GM10266 (cell line): ENCODE measurements around the gene RPTOR.

Experiments
- DNase-seq: peaks from one replicate; pipeline ENCODE4 v3.0.0; 2012; ENCODE audit errors: extremely low spot score
- TF ChIP-seq, protein P1 (sequence below): IDR thresholded peaks from 2 replicates; pipeline ENCODE4 v1.5.1; 2012; ENCODE audit warnings: mild to moderate bottlenecking, low read depth; ENCODE audit not compliant: control insufficient read depth, insufficient read depth; ENCODE audit errors: missing control alignments

The RPTOR gene

DNA sequence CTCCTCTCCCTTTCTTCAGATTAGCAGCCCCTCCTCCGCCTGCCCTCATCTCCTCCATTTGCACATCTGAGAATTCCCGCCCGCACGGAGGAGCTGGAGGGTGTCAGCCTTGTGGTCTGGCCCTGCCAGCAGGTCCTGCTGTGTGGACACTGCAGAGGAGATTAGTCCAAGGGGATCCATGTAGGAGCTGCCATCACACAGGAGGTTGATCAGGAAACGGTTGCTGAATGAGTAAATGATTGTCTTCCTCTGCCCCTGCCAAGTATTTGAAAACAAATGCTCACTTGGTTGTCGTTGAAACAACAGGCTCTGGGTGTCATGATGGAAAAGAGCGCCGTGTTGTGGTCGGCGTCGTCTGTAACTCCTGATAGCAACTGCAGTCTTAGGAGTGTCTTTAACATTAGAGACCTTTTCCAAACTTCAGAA is 383.2 kb downstream of the RPTOR start:
- TF ChIP-seq, protein P1, sequence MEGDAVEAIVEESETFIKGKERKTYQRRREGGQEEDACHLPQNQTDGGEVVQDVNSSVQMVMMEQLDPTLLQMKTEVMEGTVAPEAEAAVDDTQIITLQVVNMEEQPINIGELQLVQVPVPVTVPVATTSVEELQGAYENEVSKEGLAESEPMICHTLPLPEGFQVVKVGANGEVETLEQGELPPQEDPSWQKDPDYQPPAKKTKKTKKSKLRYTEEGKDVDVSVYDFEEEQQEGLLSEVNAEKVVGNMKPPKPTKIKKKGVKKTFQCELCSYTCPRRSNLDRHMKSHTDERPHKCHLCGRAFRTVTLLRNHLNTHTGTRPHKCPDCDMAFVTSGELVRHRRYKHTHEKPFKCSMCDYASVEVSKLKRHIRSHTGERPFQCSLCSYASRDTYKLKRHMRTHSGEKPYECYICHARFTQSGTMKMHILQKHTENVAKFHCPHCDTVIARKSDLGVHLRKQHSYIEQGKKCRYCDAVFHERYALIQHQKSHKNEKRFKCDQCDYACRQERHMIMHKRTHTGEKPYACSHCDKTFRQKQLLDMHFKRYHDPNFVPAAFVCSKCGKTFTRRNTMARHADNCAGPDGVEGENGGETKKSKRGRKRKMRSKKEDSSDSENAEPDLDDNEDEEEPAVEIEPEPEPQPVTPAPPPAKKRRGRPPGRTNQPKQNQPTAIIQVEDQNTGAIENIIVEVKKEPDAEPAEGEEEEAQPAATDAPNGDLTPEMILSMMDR = no peak
- DNase-seq = no peak

DNA sequence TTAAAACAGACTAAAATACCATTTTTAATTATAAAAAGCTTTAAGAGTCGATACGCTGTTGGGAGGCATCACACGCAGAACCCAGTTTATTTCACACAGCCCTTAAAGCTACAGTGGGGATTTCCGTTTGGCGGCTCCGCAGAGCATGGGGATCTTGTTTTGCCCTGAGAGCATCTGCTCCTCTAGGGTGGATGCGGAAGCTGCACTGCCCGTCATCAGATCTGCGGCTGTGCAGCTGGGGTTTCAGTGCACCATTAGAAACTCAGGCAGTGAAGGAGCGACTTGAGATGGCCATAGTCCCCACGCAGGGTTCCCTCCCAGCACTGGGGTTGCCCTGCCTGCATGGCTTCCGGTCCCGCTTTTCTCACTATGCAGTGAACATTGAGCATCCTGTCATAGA is 384.8 kb downstream of the RPTOR start:
- TF ChIP-seq, protein P1 = no peak
- DNase-seq = no peak

DNA sequence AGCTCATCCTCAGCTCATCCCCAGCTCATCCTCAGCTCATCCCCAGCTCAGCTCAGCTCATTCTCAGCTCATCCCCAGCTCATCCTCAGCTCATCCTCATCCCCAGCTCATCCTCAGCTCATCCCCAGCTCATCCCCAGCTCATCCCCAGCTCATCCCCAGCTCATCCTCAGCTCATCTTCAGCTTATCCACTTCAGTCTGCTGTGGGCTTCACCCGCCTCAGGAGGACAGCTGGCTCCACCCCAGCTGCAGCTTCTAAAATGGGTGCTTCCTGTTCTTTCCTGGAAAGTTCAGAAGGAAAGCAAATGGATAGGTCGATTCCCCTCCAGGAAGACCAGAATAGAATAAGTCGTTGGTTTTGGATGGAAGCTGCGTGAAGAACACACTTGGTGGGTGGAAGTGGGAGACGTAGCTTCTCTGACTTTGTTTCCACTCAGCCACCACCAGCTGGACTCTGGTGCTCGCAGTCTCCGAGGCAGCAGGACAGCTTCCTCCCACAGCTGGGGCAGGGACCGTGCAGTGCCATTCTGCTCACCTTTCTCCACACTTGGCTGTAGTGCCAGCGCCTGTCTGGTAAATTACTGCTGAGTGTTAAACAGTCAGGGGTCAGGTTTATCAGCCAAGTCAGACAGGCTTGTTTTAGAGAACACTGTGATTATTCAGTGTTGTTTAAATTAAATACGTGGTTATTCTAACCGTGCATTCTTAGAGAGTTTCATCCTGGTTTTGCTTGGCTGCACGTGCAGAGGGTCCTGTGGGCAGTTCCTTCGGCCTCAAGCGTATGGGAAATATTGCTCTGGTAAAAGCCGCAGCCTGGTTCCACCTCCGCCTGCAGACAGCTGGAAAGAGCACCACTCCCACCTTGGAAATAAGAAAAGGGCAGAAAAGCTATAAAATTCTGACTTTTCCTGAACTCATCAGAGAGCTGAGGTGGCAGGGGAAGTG is 386.0 kb downstream of the RPTOR start:
- DNase-seq = no peak
- TF ChIP-seq, protein P1 = no peak

- TF ChIP-seq, protein P1 = no peak
- DNase-seq = no peak
Observed at GRCh38 chr17:80931421-80932265, 387.0 kb downstream of the RPTOR start.

GRCh38 chr17:80935526-80935925 is 390.9 kb downstream of the RPTOR start:
- TF ChIP-seq, protein P1 = no peak
- DNase-seq = no peak

DNA sequence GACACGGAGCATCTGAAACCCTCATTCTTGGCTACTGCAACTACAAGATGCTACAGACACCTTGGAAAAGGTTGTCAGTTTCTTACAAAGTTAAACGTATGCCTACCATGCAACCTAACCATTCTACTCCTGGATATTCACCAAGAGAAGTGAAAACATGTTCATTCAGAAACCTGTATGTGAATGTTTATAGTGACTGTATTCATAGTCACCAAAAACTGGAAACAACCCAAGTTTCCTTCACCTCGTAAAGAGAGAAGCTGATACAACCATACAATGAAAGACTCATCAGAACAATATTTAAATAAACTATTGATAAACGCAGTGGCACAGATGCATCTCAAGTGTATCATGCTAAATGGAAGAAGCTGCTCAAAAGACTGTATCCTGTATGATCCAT is 391.6 kb downstream of the RPTOR start:
- no peak for DNase-seq
- TF ChIP-seq, protein P1 = no peak
